ENCODE measurements around the gene ALS2CL. TPM values are rescaled to one million over a fixed set of nuclear protein-coding genes. Genes with fewer than 3 reads are reported as not detected.

ALS2CL gene
- total and polyA plus RNA-seq, 2 experiments from 2014 or later, result 14.4 to 15.2 TPM

GRCh38 chr3:46619845-46620778, 73.4 kb downstream of the ALS2CL start:
- 78% methylated on average over 8 of the region's 8 CpGs for WGBS (ENCODE audit: low lambda C conversion rate, missing lambda C conversion rate)
- H3K4me1 ChIP-seq (ENCODE audit: insufficient read depth), result peaks cover 3% of the 10 kb centered on the region
- H3K79me2 ChIP-seq, result no peaks in the 10 kb centered on the region
- no peaks in the 10 kb centered on the region for H3K9me2 ChIP-seq (replicated peaks; ENCODE audit: insufficient read depth)
- no peak overlapping the region for H3K27ac ChIP-seq
- no peaks in the 10 kb centered on the region for H4K20me1 ChIP-seq (ENCODE audit: insufficient read depth, poor library complexity, severe bottlenecking)
- DNase-seq (ENCODE audit: low spot score), result no peak
- no peaks in the 10 kb centered on the region for H3K9me3 ChIP-seq (ENCODE audit: low read depth)
- H2AFZ ChIP-seq, result no peak overlapping the region
- H3K36me3 ChIP-seq (replicated peaks; ENCODE audit: insufficient read depth, low read depth), result no peaks in the 10 kb centered on the region
- no peaks in the 10 kb centered on the region for H3K27me3 ChIP-seq
- no peak overlapping the region for H3K4me3 ChIP-seq
- no peak for TF ChIP-seq EZH2phosphoT487 (IDR thresholded peaks at IDR 0.05; ENCODE audit: low read depth, severe bottlenecking, unreplicated experiment)
- no peak for TF ChIP-seq CTCF (IDR thresholded peaks at IDR 0.05; ENCODE audit: poor library complexity)
- TF ChIP-seq EZH2 (IDR thresholded peaks at IDR 0.05; ENCODE audit: borderline replicate concordance), result no peak
- H3K4me2 ChIP-seq, result no peak overlapping the region

Small RNA genes lying within 50 kb of the gene (small RNA-seq; reads per million reads assigned to genes)
- gene RF00591, result not detected

Other genes starting within 250 kb of the ALS2CL start
- 0.40 and 1.8 TPM in 2 replicates for gene LTF, start 228.8 kb downstream of the ALS2CL start, total RNA-seq
- 0.27 TPM in 1 of 2 replicates, not detected in the other for gene LTF, start 228.8 kb downstream of the ALS2CL start, polyA plus RNA-seq
- gene RTP3, start 195.7 kb downstream of the ALS2CL start, total RNA-seq, result 0.64 and 2.0 TPM in 2 replicates
- gene RTP3, start 195.7 kb downstream of the ALS2CL start, polyA plus RNA-seq, result 0.57 and 1.8 TPM in 2 replicates
- 0.28 and 0.60 TPM in 2 replicates for gene LRRC2, start 127.4 kb downstream of the ALS2CL start, total RNA-seq
- 2.0 and 4.4 TPM in 2 replicates for gene LRRC2, start 127.4 kb downstream of the ALS2CL start, polyA plus RNA-seq
- gene FAM240A, start 81.2 kb downstream of the ALS2CL start, total RNA-seq, result not detected in 2 replicates
- not detected in 2 replicates for gene FAM240A, start 81.2 kb downstream of the ALS2CL start, polyA plus RNA-seq
- gene TMIE, start 7.7 kb upstream of the ALS2CL start, total RNA-seq, result 0.12 and 0.37 TPM in 2 replicates
- gene TMIE, start 7.7 kb upstream of the ALS2CL start, polyA plus RNA-seq, result 0.51 and 0.69 TPM in 2 replicates
- gene PRSS50, start 24.2 kb upstream of the ALS2CL start, total RNA-seq, result 0.33 and 1.1 TPM in 2 replicates
- gene PRSS50, start 24.2 kb upstream of the ALS2CL start, polyA plus RNA-seq, result 1.4 and 1.6 TPM in 2 replicates
- 5.8 and 9.5 TPM in 2 replicates for gene MYL3, start 169.8 kb upstream of the ALS2CL start, total RNA-seq
- 7.4 and 9.7 TPM in 2 replicates for gene MYL3, start 169.8 kb upstream of the ALS2CL start, polyA plus RNA-seq
- 13.9 and 14.5 TPM in 2 replicates for gene PTH1R, start 184.0 kb upstream of the ALS2CL start, total RNA-seq
- 29.4 and 31.0 TPM in 2 replicates for gene PTH1R, start 184.0 kb upstream of the ALS2CL start, polyA plus RNA-seq

All from hepatocyte (in vitro differentiated cells).